Fibroblast of upper back skin (primary cell): ENCODE data around the gene PFKP.

Experiments used
- DNase-seq: peaks from one replicate; pipeline ENCODE4 v3.0.0-alpha.2; 2013

PFKP gene

DNA sequence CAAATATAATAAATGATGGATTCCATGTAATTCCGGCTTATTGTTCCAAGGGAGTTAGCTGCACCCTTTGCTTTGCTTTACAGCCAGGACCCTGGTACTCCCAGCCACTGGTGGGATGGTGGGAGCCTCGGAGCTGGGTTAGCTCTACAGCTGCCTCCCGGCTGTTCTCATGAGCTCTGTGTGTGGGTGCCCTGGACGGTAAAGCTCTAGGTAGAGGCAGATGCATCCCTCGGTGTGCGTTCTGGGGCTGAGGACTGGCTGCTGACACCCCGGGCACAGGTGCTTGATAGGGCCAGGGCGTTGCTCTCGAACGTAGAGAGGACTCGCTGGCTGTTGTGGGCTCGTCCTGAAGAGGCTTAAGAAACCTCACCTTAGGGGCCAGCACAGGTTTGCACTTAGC is 50.1 kb downstream of the PFKP start:
- no peak for DNase-seq

DNA sequence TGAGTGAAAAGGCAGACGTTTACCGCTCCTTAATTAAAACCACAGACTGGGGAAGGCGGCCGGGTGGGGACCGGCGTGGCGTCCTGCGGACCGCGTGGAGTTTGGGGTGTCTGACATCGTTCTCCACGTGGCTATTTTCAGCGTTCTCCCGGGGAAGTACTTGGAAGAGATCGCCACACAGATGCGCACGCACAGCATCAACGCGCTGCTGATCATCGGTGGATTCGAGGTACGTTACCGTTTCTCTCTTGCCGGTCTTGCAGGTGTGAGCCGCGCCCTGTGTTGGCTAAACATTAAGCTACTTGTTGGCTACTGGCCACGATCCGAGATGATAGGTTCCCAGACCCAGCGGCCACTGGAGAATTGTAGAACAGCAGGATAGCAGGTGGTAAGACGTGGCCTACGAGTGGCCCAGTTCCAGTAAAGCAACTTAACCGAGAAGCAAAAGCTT is 51.3 kb downstream of the PFKP start:
- DNase-seq, result no peak

DNA sequence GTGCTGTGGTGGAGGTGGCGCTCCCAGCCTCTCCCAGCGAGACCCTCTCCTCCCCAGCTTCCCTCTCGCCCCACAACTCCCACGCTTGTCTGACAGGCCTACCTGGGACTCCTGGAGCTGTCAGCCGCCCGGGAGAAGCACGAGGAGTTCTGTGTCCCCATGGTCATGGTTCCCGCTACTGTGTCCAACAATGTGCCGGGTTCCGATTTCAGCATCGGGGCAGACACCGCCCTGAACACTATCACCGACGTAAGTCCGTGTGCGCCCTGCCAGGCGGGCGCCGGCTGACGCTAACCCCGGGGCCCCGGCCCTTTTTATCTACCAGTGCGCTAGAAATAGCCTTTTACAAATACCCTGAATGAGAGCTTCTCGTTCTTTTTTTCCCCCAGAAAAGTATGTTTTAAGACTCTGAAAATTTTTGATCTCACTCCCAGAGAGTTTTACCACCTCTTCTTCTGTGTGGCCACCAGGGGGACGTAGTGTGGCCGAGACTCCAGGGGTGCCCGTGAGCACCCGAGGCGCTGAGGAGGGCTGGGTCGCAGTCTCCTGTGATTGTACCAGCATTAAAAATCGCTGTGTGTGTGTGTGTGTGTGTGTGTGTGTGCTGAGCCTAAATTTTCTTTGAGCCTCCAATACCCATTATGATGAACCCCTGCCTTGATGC is 52.6 kb downstream of the PFKP start:
- DNase-seq, result peak; percentile 10

- no peak for DNase-seq
Observed at GRCh38 chr10:3122034-3122433, 54.7 kb downstream of the PFKP start.

DNA sequence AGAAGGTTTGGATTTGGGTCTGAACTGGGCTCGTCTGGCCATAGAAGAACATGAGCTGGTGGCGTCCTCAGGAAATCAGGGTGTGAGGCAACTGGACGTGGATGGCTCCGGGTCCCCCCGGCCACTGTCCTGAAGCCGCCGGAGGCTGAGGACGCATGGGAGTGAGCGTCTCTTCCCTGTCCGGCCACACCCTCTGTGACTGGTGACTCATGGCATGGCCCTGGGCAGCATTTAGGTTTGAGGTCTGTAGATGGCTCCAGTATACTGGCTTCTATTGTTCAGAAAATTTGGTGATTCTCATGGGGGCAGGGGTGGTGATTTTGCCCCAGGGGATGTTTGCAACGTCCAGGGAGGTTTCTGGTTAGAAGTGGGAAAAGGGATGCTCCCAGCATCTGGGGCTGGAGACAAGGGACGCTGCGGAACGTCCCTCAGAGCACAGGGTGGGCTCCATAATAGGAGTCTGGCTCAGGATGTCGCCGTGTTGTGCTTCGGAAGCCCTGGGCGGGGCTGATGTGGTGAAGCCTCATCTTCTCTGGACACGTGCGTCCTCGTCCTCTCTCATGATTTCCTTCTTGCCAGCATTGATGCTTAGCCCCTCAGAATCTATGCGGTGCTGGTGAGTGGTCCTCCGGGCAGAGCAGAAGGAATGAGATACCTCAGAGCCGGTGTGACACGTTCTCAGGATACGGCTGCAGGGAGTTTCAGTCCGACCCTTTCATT is 55.3 kb downstream of the PFKP start:
- no peak for DNase-seq

GRCh38 chr10:3123571-3124411 is 56.4 kb downstream of the PFKP start:
- no peak for DNase-seq

- DNase-seq, result no peak
Observed at GRCh38 chr10:3124412-3125175, 57.2 kb downstream of the PFKP start.

GRCh38 chr10:3125527-3126170 is 58.3 kb downstream of the PFKP start:
- no peak for DNase-seq

DNA sequence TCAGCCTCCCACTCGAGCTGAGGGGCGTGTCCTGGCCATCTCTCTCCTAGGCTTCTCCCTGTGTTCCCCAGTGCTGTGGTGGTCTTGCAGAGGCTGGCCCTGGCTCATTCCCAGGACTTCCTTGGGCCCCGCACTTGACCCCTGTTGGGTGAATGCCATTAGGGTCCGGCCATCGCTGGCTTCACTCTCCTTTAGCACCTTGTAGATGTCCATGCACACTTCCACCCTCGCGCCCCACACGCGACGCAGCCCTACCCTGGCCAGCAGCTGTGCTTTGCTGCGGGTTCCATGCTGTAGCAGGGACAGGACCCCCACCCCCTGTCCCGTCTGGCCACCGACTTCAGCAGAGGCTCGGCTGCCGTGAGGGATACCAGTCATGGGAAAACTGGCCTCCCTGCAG is 58.9 kb downstream of the PFKP start:
- no peak for DNase-seq

DNA sequence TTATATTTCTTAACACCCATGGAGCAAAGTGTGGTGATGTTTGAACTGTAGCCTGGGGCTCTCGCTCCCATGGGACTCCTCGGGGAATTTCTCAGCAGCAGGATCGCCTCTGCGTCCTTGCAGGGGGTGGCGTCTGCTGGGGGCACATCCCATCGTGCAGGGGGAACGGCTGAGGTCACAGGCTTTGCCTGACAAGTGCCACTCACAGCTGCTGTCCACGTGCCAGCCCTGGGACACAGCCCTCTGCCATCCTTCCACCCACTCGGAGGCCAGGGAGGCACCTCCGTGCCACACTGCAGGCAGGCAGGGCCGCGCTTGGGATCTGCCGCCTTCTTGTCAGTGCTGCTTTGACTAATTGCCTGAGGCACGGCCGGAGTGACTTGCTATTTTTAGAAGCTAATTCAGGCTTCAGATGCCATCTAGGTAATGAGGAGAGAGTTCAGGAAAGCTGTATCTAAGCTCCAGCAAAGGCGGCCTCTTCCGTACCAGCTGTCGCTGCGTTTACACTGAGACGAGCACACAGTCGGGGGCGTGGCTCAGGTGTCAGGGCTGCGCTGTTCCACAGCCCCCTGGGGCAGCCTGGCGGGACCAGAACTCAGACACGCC is 59.5 kb downstream of the PFKP start:
- DNase-seq, result no peak

DNA sequence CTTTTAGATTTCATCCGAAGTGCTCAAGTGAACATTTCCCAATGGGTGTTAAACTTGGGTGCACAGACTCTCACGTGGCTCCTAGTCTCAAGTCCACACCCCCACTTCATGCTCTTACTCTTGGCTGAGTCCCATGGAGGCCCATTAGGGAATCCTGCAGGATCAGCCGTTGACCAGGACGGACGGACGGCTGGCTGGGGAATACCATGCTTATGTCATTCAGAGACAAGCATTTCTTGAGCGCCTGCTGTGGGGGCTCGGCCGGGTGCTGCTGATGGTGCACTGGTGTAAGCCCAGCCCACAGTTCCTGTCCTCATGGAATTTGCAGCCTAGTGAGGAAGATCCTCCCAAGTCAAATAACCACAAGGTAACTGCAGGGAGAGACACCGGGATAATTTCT is 60.6 kb downstream of the PFKP start:
- DNase-seq, result no peak

DNA sequence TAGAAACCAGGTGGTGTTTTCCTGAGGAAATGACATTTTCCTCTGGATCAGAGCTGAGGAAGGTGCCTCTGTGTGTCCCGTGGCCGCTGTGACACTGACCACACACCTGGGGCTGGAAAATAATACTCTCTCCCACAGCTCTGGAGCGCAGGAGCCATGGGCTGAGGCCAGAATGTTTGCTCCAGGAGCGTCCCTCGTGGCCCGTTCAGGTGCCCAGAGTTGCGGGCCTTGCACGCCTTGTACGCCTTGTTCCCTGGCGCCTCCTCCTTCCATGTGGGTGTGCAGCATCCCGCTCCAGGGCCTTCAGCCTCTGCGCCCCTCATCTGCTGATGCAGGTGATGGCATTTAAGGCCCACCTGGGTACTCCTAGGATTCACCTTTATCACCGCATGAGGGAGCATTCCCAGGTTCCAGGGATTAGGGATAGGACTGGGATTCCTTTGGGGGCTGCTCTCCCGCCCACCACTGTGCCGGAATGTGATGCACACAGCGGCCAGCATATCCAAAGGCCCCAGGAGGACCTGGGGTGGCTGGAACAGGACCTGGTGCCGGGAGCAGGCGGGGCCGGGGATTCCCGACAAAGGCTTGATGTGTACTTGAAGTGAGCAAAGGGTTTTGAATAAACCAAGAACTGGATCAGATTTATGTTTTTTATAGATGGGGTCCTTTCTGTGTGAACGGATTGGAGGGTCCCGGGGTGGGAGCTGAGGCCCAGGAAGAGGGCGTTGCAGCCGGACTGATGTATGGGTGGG is 61.2 kb downstream of the PFKP start:
- no peak for DNase-seq

DNA sequence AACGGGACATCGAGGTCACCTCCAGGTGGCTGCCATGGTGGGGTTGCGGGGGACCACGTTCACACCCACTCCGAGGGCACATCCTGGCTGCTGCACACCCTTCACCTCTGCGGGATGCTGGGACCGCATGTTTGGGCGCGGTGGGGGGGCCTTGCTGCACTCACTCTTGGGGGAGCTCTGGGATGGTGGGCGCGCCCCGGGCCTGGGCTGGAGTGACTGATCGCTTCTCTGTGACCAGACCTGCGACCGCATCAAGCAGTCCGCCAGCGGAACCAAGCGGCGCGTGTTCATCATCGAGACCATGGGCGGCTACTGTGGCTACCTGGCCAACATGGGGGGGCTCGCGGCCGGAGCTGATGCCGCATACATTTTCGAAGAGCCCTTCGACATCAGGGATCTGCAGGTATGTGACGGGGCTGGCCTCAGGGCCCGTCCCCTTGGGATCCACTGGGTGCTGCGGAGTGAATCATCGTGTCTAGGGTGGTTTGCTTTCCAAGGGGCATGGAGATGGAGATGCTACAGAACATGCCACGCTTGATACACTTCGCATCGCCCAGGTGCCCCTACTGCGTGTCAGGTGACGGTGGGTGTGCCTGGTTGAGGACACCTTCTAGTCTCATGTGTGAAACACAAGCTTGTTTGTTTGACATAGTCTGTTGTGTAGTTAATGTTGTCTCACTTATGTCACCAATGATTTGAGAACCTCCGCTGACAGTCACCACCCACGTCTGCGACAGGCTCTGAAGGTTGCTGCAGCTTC is 62.4 kb downstream of the PFKP start:
- DNase-seq, result no peak

DNA sequence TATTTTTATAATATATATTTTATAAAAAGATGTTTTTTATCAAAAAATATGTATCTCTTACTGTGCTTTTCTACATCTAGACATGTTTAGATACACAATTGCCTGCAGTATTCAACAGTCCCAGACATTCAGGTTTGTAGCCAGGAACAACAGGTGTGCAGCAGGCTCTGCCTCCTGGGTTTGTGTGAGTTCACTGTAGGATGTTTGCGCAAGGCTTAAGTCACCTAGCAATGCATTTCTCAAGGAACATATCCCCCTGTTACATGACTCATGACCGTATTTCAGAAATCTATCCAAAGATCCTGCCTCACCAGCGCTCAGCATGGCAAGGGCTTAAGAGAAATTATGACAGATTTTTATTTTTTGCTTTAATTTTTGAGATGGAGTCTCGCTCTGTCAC is 63.8 kb downstream of the PFKP start:
- peak; percentile 21 for DNase-seq

DNA sequence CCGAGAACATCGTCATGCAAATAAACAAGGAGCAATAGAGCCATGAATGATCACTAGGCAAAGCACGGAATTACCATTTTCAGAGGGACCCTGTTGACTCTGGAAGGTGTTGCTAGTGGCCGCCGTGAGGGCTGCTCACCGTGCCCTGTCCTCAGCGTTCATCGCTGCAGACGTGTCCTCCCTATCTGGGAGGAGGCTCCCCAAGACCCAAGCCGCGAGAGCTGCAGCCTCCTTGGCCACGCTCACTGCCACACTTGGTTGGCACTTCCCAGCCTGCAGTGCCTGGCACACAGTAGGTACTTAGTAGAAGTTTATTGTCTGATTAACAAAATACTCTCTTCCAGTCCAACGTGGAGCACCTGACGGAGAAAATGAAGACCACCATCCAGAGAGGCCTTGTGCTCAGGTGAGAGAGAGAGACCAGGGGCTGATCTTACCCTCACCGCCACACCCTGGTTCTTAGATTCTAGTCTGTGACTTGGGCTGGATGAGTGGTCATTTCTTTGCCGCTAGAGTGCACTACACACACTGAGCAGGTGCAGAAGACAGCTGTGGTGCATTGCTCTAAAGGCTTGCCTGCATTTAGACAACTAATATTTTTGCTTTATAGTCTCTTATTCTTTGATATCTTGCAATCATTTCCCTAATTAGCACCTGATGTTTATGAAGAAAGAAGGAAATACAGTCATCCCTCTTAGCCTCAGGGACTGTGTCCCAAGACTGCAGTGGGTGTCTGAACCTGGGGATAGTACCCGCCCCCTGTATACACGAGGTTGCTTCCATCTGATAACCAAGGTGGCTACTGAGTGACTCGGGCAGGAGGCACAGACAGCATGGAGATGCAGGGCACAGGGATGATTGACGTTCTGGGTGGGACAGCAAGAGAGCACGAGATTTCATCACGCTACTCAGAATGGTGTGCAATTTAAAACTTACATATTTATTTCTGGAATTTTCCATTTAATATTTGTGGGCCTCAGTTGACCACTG is 65.0 kb downstream of the PFKP start:
- DNase-seq, result no peak

DNA sequence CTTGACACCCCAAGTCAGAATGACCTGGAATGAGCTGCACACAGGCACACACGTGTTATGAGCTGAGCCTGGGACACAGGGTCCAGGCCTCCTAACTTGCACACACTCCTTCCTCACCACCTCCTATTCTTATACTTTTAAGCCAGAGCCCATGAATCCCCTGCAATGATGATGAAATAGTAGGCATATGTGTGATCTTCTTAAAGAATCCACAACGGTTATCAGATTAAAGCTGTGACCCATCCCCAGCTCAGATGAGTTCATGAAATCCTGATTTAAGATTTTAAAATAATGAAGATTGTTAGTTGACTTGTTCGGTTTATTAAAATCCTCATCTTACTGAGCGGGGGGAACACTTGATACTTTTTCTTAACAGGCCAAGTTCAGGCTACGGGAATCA is 66.6 kb downstream of the PFKP start:
- DNase-seq, result no peak

- DNase-seq, result no peak
Observed at GRCh38 chr10:3135006-3135405, 67.7 kb downstream of the PFKP start.

GRCh38 chr10:3136336-3136735 is 69.0 kb downstream of the PFKP start:
- peak; percentile 11 for DNase-seq
